Epidermal melanocyte (primary cell): ENCODE data around the gene ASPG.

Experiments used
- DNase-seq: peaks from one replicate; pipeline ENCODE4 v3.0.0; 2011; ENCODE audit warnings: low spot score; ENCODE audit not compliant: insufficient read length

ASPG gene

DNA sequence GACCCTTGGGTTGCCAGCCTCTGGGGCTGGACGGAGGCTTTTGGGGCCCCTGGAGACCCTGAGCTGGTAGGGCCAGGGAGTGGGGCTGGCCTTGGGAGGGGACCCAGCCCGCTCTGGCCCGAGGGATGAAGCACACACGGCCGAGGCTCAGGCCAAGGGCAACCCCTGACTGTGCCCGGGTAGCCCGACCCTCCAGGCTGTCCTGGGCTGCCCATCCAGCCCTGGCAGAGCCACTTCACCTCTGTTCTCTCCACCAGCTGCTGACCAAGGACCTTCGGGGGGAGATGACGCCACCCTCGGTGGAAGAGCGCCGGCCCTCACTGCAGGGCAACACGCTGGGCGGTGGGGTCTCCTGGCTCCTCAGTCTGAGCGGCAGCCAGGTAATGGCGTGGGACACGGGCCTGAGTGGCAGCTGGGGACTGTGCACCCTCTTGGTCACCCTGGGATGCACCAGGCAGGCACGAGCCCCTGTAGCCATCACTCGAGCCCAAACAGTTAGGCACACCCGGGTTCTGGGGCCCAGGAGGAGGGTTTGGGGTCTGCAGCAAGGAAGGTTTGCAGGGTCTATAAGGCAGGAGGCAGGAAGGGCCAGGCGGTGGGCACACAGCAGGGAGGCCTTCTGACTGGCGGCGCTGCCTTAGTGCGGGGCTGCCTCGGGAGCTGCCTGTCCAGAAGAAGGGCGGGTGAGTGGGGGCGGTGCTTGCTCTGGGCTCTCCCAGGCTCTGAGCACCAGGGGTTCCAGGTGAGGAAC lies 19.7 kb downstream of the ASPG start:
- DNase-seq, result no peak

DNA sequence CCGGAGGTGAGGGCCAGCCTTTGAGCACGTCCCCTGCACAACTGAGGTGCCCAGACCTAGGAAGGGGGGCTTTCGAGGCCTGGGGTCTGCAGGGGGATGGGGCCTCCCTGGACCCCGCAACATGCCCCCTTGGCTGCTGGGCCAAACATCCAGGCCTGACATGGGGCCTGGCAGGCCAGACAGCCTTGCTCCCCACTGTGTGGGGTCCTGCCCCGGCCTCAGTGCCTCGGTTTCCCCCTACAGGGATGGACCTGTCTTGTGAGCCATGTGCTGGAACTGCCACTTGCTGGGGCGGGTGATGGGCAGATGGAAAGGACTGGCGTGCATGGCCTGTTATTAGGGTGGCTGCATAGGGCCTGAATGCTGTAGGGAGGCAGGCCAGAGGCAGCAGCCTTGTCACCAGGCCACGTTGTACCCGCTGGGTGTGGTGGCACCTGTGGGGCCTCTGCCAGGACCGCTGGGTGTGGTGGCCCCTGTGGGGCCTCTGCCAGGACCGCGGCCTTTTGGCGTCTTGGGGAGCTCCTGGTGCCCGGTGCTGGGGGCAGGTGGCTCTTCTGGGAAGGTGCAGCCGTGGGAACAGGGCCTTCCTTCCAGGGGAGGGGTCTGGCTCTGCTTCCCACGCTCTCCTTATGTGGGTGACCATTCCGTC lies 20.4 kb downstream of the ASPG start:
- no peak for DNase-seq

DNA sequence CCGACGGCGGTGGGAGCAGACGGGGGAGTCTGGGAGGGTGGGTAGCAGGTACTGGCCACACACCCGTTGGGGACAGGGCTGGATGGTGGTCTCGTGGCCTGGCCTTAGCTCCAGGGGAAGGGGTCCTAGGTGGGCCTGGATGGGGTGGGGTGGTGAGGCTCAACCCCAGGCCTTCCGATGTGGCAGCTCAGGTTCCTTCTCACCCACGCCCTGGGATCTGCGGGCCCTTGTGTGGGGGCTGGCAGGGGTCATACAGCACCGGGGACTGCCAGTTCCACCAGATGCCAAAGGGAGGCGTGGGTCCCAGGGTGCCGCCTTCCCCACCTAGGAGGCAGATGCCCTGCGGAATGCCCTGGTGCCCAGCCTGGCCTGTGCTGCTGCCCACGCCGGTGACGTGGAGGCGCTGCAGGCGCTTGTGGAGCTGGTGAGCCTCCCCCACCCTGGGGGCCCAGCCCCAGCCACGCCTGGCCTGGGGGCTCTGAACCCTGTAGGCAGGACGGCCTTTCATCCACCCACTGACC lies 21.0 kb downstream of the ASPG start:
- DNase-seq, result peak; percentile 2

DNA sequence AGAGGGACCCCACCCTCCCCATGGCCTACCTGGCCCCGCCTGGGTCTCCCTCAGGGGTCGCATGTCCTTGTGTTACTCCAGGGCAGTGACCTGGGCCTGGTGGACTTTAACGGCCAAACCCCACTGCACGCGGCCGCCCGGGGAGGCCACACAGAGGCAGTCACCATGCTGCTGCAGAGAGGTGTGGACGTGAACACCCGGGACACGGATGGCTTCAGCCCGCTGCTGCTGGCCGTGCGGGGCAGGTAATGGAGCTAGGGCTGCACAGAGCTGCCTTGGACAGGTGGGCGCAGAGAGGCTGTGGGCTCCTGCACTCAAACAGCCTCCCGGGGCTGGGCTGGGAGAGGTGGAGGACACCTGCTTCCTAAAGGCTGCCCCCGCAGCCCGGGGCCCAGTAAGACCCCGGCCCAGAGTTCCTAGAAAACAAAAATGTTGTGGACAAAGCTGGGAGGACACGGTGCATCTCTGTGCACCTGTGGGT lies 21.6 kb downstream of the ASPG start:
- DNase-seq, result peak; percentile 6

DNA sequence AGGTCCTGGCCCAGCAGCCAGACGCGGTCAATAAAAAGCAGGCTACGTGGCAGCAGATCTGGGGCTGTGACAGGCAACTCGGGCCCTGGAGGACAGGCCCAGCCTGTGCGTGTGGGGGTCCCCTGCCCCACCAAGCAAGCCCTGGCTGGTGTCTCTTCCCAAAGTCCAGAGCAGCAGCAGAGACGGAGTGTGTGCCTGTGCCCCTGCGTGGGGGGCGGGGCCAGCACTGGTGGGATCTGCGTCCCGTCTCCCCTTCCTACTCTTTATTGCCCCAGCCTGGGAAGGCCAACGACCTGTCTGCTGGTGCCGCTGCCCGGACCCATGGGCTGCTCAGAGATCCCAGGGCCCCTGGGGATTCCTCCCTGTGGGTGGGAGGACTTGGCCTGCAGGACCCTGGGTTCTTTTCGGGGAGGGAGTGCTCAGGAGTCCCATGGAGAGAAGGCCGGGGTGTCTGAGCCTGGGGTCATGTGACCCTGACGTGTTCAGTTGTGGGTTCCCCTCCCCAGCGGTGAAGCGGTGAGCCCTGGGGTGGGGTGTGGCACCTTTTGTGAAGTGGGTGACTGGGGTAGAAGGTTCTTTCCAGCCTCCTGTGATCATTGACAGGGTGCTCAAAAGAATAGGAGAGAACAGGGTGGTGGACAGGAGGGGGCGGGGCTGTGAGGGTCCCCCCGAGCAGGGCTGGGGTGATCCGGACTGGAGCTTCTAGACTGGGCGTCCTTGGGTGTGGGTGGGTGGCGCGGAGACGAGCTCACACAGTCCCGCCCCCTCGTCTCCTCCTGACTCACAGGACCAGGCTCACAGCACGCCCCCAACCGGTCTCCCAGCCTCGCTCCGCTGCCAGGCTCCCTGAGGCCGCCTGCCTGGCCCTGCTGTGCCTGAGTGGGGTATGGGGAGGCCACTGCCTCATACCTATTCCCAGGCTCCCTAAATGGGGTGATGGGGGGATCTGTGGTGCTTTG lies 22.4 kb downstream of the ASPG start:
- peak; percentile 4 for DNase-seq

DNA sequence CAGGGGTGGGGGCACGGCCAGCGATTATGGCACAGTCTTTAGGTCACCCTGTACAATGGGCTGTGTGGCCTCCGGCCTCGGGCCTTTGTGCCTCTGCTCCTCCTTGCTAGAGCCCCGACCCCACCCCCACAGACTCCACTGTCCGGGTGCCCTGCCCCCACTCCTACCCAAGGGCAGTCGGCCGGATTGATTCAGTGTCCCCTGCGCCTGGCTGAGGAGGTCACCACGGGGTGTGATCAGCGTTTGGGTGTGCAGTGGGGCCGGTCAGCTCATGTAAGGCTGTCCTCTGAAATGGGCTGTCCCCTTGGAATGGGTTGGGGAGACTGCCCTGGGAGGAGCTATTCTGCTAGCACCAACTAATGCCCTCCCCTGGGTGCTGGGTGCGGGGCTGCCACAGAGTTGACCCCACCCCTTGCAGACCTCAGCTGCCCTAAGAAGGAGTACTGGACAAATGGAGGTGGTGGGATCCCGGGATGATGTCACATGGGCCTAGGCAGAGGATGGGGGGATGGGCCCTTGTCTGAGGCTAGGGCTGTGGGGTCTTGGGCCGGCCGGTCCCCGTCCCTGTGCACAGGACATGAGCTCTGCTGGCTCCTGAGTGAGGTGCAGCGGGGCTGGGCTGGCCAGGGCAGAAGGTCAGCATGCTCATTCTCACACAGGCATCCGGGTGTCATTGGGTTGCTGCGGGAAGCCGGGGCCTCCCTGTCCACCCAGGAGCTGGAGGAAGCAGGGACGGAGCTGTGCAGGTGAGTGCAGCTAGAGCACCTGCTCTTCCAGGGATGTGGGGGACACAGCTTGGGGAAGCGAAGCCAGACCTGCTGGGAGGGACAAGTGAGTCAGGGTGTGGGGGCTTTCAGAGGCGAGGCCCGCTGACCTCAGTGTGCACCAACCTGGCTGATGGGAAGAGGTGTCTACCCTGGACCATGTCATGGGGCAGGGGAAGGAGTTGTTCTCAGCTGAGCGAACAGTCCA lies 23.4 kb downstream of the ASPG start:
- no peak for DNase-seq

DNA sequence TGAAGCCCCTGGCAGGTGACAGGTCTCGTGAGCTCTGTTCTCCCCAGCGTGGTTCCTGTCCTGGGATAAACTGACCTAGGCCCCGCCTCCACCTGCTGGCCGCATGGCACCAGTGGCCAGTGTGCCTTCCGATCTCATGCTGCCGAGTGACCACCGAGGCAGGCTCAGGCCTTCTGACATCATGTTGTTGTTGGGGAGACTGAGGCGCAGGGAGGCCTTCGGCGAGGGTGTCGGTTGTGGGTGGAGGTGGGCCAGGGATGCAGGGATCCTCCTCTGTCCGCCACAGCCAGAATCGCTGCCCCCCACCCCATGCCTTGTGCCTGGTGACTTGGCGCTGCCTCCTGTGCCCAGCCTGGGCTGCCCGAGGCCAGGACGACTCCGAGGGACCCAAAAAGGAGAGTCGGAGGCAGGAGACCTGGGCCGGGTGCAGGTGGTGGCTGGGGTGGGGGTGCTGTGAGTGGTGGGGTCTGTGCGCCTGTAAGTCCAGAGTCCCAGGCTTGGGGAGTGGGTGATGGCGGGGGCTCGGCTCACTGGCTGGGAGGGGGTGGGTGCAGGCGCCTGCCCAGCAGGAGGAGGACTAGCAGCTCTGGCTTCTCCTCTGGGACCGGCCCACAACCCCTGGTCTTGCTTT lies 24.3 kb downstream of the ASPG start:
- DNase-seq, result no peak

DNA sequence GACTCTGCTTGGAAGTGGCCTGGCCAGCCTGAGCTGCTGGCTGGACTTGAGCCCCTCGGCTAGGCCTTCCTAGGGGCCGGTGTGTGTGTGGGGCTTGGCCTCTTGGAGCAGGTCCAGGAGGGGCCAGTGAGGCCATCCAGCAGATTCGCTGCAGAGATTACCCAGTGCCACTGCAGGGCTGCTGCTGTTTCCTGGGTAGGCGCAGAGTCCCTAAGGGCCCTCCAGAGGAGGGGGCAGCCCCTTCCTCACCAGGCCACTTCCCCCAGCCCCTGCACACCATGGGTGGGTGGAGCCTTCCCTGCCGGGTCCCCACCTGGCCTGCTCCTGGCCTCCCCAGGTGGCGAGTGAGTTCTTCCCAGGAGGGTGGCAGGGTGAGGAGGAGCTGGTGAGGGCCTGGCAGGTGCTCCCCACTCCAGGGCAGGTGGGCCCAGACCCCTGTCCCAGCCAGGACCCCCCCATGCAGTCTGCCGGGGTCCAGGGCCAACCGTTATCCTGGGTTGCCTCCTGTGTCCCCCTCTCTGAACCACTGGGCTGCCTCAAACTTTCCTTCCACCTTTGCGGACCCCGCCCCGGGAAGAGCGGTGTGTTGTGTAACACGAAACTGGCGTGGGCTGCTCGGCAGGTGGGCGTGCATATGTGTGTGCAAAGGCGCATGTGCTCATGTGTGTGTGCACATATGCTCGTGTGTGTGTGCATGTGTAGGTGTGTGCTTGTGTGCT lies 25.1 kb downstream of the ASPG start:
- DNase-seq, result no peak

DNA sequence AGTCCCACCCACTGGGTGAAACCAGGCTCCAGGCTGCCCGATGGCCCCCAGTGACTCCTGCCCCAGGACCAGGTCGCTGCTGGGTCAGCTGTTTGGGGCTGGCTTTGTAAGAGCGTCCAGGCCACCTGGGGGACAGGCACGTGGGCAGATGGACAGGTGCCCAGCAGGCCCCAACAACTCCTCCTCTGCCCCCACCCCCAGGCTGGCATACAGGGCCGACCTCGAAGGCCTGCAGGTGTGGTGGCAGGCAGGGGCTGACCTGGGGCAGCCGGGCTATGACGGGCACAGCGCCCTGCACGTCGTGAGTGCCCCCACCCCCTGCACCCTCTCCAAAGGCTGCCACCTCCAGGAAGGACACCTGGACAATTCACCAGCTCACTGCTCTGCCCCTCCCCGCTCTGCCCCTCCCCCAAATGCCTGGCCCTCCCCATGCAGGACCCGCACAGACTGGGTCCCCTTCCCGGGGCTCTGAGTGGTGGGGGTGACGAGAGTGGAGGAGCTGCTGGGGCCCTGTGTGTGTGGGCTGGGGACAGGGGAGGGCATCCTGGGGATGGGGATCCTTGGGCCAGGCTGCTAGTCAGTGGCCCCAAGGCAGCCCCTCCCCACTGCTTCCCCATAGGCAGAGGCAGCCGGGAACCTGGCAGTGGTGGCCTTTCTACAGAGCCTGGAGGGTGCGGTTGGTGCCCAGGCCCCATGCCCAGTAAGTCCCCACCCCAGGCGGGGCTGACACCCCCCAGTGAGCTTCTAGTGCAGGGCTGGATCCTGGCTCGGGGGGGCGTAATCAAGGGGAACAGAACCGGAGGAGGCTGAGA lies 26.0 kb downstream of the ASPG start:
- no peak for DNase-seq

DNA sequence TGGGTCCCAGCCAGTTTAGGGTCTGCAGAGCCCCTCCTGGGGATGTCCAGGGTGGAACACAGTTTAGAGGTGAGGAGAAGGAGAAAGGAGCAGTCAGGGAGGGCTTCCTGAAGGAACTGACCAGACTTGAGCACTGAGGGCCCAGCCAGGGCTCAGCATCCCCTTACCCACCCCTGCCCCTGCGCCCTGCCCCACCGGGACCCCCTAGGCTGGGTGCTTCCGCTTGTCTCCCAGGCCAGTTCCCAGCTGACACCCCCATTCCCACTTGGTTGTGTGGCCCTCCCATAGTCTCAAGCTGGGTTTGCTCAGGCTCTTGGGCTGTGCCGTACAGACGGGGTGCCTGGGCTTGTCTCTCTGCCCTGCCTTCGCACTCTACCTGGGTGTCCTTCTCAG lies 26.6 kb downstream of the ASPG start:
- DNase-seq, result no peak

DNA sequence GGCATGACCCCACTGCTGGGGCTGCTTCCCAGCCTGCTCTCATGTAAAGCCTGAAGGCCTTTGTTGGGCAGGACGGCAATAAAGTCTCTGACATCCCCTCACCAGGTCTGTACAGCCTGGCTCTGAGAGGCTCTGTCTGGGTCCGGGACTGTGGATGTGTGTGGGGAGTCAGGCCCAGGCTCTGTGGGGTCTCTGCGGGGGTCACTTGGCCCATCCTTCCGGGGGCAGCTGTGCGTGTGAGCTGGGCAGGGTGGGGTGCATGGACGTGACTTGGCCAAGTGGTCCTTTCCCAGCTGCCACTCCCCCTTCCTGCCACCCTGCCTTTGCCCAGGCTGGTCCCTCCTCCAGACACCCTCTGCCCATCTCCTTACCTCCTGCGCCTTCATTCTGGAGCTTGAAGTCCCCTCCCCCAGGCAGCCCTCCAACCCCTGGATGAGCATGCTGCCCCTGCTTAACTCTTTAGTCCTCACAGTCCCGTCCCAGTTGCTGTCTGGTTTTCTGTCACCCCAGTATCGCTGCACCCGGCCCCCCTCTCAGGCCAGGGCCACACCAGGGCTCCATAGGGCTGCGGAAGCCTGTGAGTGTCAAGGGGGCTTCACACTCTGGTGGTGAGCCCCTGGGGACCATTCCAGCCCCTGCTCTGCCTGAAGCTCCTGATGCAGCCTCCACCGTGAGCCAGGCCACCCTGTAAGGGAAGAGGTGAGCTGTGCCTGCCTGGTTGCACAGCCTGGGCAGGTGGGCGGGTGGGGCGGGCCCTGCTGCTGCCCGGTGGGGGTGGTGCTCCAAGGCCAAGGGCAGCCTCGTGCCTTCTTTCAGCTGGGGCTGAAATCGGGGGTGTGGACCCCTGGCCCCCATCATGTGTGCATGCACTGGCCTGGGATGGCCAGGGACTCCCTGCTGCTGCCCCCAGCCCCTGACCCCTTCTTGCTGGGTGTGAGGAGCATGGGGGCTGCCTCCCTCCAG lies 27.4 kb downstream of the ASPG start:
- DNase-seq, result no peak

DNA sequence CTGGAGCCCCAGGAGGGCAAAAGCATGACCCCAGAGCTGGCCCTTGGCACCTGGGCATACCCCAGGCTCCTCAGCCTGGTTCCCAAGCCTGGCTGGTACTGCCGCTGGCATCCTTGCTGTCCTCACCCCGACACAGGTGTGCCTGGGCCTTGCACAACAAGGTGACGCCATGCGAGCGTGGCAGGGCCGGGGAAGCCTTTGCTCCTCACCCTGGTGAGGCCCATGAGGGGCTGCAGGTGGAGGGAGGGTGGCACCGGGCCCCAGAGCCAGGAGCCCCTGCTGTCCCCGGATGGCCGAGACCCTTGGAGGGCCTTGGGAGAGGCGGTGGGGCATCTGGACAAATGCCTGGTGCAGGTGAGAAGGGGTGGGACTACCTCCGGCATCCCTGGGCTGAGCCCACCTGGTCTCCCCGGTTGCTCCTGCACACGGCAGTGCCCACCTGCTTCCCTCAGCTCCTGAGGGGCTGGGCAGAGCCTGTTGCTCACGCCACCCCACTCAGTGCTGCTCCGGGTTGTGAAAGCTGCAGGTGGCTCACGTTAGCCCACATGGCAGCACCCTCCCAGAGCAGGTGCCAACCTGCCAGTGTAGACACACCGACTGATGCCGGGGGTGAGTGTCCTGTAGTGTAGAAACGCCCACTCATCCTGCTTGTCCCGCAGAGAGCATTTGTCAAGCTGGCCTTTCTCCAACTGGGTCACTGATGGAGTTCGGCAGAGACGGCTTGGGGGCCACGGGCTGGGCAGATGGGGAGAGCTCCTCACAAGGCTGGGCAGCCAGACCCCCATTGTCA lies 28.3 kb downstream of the ASPG start:
- DNase-seq, result no peak

DNA sequence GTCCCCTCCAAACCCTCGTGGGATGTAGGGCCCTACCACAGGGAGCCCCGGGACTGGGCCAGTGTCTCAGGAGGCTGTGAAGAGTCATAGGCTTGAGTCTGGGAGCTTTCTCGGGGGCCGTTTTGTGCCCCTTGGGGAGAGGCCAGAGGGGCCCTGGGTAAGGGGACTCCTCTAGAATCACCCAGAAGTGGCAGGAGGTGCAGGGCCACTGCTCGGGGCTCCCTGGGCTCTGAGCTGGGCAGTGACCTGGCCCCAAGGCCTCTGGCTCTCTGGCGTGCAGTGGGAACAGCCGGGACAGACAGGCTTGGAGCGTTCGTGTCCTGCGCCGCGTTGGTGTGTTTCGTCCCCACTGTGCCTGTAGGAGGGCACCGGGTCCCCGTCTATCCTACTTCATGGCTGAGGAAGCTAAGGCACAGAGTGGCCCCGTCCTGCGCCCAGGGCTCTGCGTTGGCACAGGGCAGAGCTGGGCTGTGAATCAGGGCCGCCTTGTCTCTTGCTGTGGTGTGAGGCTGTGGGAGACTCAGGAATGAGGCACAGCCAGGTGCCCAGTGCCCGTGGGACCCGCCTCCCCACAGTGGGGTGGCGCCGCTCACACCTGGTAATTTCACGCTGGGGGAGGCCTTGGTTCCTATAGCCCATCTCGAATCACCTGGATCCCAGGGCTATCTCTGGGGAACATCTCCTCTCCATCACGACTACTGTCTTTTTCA lies 29.1 kb downstream of the ASPG start:
- DNase-seq, result no peak

DNA sequence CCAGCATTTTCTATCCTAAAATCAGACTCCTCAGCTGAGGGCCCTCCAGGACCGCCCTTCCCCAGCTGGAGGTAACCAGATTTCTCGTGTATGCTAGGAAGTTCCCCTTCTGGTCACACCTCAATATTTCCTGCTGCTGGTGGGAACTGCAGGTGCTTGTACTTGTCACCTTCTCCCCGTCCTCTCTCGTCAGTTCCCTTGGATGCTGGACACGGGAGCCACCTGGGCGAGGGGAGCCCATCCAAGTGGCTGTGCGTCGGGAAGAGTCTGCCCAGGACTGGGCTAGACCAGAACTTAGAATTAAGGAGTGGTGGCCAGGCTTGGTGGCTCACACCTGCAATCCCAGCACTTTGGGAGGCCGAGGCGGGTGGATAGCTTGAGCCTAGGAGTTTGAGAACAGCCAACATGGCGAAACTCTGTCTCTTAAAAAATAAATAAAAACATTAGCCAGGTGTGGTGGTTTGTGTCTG lies 29.7 kb downstream of the ASPG start:
- no peak for DNase-seq

DNA sequence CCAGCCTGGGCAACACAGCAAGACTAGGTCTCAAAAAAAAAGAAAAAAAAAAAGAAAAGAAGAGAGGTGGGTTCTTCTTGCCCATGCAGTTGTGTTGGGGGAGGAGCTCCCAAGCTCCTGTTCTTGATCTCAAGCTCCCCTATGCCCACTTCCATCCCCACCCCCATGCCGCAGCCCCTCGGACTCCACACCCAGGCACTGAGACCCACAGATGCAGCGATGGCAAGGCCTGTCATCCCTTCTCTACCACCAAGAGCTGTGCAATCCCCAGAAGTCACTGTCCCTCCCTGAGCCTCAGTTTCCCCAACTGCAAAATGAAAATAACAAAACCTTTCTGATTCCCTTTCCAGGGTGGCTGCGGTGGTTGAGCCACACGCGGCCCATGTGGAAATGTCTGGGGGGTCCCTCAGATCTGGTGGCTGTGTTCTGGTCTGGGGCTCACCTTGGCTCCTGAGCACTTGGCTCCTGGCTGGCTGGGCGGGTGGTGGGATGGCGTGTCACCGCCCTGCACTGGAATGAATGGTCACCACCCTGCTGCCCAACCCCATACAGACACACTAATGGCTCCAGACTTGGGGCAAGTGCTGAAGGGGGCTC lies 30.3 kb downstream of the ASPG start:
- DNase-seq, result no peak
